Cerebellar cortex (tissue), 1 donor: ENCODE results near the gene NSUN2.

Source experiments
- DNase-seq: peaks from one replicate; pipeline ENCODE4 v3.0.0-alpha.2; 2015; ENCODE audit warnings: low spot score

NSUN2 gene

DNA sequence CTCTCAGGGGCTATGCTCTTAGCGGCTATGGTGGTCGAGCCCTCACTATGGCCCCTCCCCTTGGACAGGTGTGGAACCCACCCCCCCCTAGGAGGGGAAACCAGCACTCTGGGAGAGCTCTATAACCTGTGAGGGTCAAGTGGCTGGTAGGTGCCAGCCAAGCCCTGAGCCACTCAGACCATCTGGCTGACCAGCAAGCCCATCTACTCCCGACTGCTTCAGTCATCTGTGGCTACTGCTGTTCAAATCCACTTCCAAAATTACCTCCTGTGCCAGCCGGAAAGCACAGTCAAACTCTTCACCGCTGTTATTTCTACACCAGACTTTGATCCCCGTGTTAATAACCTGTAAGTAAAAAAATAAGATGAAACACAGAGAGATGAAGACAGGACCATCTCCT lies 28.5 kb downstream of the NSUN2 start:
- peak; percentile 87 for DNase-seq

DNA sequence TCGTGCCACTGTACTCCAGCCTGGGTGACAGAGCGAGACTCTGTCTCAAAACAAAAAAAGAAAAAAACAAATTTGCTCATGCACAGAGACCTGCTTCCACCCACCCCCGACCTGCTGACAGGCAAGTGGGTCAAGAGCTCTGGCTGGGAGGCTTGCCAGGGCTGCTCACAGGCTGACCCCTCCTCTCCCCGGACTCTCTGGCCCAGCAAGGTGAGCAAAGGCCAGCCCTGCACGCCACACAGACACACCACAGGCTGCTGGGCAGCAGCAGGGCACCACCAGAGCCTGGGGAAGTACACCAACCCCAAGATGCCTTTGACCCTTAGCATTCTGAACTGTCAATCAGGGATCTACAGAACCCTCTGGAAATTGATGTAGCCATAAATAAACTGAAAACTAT lies 29.2 kb downstream of the NSUN2 start:
- peak; percentile 61 for DNase-seq

DNA sequence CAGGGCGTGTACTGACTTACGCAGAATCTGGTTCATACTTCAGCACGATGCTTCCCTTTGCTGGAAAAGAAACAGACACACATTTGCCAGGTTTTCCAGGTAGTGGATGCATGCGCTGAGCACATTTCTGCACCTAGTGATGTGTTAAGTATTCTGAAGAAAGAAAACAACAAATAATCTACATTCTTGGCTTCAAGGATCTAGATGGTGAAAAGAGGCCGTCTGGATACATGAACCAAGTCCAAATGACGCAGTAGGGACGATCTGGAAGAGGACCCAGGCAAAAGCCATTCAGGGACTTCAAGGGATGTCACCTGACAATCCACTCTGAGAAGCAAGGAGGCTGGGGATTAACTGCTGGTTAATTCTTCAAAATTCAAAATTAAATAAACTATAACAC lies 30.4 kb downstream of the NSUN2 start:
- peak; percentile 91 for DNase-seq

DNA sequence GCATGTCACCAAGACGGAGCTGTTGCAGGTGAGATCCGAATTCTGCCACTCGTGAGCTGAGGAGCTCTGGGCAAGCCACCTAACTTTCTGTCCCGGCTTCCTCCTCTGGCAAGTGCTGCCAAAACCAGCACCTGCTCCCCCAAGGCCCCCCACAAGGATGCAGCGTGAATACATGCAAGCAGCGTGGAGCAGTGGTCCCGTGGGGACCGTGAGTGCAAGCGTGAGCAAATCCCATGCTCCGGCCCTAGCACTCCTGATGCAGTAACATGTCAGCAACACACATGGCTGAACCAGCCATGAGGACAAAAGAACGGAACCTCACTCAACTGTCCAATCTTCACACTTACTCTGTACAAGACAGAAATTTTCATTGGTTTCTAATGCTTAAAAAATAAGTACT lies 31.0 kb downstream of the NSUN2 start:
- no peak for DNase-seq

DNA sequence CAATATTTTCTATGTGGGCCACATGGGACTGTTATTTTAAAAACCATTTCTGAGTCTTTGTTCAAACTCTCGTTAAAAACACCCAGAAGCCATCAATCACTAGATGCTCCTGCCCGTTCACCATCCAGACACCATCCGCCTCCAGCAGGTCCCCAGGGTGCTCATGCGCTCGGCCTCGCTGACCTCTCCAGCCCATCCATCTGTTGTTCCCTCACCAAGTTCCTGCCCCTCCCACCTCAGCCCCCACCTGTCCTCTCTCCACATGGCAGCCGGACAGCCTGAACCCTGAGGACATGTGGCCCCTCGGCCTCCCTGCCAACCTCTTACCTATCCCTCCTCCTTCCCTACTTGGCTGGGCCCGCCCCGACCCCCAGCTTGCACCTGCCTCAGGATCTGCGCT lies 31.6 kb downstream of the NSUN2 start:
- DNase-seq = peak; percentile 75

DNA sequence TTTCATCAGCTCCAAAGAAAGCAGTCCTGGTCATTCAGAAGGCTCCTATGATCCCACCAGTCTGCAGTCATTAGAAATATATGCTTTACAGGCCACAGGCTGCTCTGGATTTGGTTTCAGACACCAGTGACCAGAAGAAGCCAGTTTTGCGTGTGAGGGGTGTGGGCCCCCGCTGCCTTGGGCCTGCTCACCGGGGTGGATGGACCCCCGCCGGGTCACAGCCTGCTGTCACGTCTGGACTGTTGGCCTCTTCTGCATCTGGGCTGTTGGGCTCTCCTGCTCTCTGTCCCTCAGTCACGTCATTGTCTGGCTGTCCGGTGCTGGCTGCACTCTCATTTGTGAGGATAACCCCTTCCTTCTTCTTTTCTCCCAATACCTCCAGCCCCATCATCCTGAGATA lies 33.1 kb downstream of the NSUN2 start:
- DNase-seq = no peak

DNA sequence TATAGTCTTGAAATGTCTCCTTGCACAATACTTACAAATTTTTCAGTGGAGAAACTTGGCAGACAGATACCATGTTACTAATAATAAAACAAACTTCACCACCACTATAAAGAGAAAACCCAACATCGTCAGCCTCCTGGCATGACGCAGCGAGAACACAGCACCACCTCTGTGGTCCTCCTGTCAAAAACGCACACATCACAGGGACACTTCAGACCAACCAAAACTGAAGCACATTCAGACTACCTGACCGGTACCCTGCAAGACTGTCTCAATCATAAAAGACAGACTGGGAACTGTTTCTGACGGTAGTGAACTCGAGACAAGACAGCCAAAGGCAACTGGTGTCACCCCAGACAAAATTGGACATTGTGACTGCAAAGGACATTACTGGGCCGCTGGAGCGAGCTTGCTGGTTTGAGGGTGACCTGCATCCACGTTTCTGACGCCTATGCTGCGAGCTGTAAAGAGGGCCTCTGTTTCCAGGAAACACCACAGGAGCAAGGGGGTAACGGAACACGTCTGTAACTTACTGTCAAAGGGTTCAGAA lies 34.4 kb downstream of the NSUN2 start:
- DNase-seq = no peak

DNA sequence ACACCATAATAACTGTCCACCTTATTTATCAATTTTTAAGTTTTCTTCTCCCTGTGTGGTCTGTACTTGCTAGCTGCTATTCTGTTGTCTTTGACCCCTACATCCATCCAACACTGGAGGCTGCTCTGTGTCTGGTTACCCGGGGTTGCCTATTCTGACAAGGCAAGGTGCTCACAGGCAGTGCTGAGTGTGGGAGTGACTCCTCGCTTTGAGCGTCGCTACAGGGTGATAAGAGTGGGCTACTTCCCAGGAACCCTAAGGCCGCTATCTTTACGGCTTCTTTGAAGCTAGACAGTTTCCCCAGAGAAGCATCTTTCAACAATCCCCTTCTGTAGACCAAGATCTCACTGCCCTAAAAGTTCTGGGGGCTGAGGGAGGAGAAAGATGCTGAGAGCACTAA lies 35.3 kb downstream of the NSUN2 start:
- no peak for DNase-seq

DNA sequence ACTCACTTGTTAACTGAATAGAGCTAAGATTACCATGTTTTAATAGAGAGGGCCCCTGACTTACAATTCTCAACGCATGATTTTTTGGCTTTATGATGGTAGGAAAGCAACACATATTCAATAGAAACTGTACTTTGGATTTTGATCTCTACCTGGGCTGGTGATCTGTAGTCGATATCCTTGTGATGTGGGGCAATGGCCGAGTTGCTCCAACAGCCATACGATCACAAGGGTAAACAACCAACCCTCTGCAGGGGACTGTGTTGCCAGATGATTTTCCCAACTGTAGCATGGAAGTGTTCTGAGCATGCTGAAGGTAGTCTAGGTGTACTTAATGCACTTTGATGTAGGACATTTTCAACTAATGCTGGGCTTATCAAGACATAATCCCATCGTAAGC lies 36.5 kb downstream of the NSUN2 start:
- no peak for DNase-seq

DNA sequence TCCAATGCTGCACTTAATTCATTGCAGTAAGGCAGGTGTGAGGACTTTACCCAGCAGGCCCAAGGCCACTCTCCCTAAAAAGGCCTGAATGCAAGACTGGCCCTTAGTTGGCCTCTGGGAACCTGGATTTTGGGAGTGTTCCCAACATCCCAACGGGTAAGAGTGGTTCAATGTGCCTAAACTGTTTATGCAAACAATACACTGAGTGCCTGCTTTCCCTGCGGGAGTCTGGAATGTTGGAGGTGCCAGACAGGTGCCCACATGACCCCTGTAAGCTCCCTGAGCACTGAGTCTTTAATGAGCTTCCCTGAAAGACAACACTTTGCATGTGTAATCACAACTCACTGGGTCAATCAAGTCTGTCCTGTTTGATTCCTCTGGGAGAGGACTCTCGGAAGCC lies 37.4 kb downstream of the NSUN2 start:
- DNase-seq = no peak

DNA sequence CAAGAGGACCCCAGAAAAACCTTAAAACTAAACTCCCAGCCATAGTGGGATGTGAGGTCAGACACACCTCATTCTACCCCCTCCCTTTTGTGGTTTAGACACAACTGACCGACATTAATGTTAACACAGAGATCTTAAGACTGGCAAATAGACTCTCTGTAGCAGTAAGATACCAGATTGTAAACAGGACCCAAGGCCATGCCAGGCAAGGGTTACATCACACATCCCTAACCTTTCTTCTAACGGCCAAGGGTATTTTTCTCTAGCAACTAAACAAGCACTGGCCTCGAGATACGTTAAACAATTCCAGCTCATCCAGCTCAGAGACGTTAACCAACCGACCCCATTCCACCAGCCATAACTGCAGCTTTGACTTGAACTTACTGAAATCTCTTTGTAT lies 38.8 kb downstream of the NSUN2 start:
- no peak for DNase-seq

DNA sequence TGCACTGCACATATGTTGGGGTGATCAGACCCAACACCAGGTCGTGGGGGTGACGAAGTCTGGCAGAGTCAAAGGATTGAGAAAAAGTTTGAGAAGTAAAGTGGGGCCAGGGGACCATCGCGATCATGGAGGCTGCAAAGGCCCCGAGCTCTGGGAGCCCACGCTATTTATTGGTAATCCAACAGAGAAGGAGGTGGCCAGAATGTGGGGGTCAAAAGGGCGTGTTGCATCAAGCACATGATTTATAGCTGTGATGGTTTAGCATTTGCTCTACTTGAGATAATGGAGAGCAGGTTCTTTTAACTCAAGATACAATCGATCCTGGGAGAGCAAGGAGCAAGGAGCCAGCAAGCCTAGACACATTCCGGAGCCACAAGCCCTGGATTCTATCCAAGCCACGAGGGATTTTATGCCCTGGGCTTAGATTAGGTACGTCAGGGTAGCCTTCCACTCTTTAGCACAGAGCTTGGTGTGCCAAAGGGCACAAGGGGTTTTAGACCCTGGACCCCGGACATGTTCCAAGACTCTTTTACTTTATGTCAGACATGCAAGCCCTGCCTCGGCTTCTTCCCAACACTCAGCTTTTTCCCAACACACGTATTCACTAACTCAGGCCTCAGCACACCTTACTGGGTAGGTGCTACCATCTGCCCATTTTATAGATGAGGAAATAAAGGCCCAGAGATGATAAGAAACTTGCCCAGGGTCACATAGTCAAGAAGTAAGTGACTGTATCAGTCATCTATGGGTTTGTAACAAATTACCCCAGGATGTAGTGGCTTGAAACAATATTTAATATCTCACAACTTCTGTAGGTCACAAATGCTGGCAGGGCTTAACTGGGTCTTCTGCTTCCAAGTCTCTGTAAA lies 39.5 kb downstream of the NSUN2 start:
- DNase-seq = no peak

DNA sequence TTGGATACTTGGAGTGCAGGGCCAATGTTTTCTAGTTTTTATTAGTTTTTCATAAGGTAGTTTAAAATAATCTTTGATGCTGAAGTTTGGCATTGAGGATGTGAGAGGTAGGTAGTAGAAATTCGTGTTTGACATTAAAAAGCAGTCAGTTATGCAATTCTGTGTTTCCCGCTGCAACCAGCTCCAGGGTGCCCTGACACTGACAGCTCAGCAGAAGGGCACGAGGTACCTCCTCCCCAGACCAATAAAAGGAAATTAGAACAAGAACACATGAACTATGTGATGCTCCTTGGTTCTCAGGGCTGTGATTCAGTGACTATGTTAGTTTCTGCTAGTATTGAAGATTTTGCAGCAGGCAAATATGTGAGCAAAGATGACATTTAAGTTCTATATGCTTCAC lies 40.2 kb downstream of the NSUN2 start:
- no peak for DNase-seq

DNA sequence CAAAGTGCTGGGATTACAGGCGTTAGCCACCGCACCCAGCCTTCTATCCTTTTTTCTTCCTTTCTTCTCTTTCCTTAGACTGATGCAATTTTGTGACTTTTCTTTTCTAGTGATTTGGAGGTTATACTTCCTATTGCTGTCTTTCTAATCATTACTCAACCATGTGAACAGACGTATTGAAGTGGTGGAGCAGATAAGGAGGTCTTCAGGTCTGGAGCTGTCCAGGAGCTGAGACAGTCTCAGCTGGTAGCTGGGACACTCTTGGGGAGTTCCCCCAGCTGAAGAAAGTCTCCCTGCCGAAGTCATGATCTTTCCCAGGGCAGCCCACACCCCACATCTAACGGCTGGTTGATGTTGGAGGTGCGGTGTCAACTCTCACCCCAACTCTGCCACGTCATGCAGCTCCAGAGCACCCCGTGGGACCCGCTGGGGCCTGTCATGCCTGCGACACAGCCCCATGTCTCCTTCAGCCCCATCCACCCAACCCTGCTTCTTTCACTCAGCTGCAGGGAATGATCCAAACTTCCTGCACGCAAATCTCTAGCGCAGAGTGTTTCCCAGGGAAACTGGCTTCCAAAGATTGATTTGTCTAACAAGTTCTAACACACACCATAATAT lies 41.1 kb downstream of the NSUN2 start:
- DNase-seq = no peak

DNA sequence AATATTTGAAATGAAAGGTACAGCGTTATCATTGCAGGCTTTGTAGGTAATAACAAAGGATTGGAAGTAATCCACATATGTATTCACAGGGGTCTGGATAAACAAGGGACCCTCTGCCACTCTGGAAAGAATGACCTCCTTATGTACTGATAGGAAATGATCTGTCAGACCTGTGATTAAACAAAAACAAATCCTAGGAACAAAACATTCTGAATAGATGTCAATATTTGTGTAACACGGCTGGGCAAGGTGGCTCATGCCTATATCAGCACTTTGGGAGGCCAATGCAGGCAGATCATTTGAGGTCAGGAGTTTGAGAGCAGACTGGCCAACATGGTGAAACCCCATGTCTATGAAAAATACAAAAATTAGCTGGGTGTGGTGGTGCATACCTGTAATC lies 42.3 kb downstream of the NSUN2 start:
- DNase-seq = no peak

DNA sequence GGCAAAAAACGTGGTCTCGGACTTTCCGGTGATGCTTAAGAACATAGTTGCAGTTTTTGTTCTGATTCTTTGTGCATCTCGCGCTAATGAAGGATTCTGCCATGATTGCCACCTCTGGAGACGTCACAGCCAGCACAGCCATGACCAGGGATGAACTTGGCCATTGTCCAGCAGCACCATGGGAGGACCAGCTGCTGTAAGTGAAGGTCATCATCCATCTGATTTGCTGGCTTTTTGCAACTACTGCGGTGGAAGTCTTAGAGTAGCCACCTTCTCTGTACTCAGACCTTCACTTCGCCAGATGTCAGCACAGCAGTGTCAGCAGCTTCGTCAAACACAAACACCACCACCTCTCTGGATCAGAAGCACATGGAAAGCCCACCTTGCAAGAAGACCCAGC lies 45.7 kb downstream of the NSUN2 start:
- DNase-seq = no peak

DNA sequence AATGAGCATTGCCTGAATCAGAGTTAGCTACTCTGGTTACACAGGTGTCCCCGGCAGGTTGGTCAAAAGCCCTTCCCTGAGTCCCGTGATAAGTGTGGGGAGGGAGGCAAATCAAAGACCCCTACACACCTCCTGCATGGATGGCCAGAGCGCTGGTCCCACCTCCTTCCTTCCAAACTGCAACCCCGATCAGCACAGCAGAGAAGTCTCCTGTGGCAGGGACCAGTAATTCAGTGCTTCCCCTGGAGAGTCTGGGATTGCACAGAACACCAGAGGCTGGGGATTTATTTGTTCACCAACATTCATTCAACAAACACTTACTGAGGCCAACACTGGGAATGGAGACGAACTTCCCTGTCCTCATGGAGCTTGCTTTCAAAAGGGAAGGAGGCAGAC lies 46.2 kb downstream of the NSUN2 start:
- DNase-seq = no peak

DNA sequence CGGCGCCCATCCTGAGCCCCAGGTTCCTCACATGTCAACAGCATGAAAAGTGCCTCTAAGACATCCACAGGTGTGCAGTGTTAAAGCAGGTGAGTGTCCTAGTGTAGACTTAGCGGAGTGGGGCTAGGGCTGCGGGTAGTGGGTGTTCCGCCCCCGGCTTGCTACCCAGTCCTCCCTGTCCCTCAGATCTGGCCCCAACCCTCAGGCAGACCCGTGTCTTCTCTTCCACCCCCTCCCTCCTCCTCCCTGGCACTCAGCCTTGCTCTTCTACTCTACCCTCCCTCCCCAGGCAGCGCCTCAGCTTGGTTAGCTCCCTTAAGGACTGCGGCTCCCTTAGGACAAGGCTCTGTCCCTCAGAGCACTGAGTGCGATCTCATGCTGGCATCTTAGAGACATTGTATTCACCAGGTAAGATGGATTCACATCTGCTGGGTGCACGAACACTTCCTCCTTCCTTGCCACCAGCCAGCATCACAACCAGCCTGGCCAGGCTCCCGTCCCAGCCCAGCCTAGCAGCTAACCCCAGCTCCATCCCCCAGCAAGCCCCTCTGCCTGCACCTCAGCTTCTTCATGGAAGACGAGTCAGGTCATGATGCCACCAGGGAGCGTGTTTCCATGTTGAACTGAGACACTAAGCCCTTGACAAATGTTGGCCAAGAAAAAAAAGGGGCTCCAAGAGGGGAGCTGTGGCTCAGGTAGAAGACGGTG lies 46.8 kb downstream of the NSUN2 start:
- DNase-seq = no peak

DNA sequence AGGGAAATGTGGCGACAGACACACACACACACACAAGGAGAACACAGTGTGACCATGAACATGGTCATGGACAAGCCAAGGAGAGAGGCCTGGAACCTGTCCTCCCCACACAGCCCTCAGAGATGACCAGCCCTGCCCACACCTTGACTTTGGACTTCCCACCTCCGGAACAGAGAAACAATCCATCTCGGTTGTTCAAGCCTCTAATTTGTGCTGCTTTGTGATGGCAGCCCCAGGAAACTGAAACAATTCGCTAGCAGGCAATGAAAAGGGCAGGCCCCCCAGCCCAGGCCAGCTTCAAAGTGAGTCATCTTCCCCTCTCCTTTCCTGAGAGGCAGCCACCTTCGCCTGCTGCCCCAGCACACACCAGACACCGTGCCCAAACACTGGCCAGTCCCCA lies 47.7 kb downstream of the NSUN2 start:
- DNase-seq = no peak

DNA sequence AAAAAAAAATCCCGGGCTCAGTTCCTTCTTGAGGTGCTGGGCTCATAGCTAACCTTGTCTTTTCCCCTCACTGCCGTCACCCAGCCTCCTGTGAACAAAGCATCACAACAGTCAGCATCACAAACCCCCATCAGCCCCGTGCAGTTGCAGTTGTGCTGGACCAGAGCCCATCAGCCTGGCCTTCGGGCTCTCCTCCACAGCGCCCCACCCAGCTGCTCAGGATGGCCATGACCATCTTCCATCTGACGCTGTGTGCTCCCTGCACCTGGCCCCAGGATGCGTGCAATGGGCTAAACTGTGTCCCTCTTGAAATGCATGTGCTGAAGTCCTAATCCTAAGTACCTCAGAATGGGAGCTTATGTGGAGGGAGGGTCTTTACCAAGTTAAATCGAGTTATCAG lies 48.1 kb downstream of the NSUN2 start:
- DNase-seq = no peak

DNA sequence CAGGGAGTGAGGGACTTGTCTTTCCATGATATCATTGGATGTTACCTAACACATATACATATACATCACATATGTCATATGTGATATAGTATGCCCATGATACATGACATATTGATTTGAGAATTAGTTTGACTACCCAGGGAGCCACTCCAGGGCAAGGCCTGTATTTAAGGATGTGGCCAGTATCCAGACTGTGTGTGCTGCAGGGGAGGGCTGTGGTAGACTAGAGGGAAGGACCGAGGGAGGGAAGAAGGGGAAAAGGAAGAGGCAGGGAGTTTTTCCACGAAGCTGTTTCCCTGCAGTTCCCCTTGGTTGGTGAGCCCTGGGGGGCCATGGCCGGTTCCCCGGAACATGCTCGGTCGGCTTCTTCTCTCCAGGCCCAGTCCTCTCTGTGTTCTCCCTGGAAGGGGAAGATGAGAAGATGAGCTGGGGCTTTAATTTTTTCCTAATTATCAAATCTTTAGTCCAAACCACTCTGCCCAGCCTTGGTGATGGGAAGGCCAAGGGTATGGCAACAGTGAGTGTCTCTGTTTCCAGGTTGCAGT lies 48.7 kb downstream of the NSUN2 start:
- DNase-seq = no peak

DNA sequence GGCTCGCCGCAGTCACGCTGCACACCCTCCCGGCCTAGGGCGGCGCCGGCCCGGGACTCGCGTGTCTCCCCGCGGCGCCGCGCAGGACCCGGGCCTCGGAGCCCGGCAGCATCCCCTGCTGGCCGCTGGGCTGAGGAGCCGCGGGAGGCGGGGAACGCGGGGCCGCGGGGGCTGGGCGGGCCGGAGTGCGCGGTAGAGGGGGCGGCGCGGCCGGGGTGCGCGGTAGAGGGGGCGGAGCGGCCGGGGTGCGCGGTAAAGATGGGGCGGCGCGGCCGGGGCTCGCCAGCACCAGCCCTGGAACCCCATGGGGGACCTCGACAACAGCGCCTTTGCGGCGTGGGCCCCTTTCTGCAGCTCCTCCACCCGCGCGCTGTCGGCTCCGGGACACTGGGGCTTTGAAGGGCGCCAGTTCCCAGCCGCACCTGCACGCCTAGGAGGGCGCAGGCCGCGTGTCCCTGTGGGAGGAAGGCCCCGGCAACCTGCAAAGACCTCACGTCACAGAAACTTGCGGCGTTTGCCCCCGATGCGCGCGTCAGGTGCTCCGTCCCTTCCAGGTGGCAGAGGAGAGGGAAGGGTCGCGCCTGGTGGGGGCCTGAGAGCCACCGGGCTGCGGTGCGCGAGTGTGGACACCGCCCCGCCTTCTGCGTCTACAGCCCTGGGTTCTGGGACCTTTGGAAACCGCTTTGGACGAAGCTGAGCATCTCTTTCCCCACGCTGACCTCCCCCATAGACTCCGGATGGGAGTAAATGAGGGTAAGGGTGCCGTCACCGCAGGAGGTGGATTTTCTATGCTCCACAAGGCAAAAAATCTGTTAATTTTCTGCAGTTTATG lies 49.6 kb downstream of the NSUN2 start:
- no peak for DNase-seq
